Adrenal gland (tissue), 5 donors: ENCODE data around the gene OR6Q1.

Experiments
- POLR2A ChIP-seq, 2 donors: fragments of 450-650 bp; IDR thresholded peaks; one replicate each; pipeline ENCODE4 v1.6.1; 2017; ENCODE audit warnings: antibody characterized with exemption in 2 of 2, mild to moderate bottlenecking in 2 of 2, moderate library complexity in 1 of 2
- TF ChIP-seq, protein P1 (sequence below), 6 experiments: fragments of 450-650 bp in 4 of 6; fragments of 200-600 bp in 2 of 6; sonication (generic) in 1 of 6; IDR thresholded peaks; 1 replicate in 5 of 6; 2 replicates in 1 of 6; pipeline versions ENCODE4 v1.5.1 to v1.8.0; 2016 to 2021; ENCODE audit warnings: antibody characterized with exemption in 6 of 6, mild to moderate bottlenecking in 2 of 6, moderate library complexity in 1 of 6
- donor health status: DM: no; HTN: no; CAD: no.

DNA sequence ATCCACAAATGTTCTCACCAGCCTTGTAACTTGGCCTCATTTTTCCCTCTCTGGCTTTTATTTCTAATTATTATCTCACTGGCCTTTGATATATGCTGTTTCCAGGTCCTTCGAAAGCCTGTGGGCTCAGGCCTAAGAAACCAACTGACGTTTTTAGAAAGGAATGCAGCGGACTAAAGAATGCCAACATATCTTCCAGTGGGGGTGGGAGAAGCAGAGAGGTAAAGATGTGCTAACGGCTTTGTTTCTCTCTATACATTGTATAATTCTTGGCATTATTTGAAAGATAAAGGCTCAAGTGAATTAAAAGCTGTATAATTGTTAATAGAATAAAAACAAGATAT lies 28.2 kb downstream of the OR6Q1 start:
- TF ChIP-seq, protein P1, sequence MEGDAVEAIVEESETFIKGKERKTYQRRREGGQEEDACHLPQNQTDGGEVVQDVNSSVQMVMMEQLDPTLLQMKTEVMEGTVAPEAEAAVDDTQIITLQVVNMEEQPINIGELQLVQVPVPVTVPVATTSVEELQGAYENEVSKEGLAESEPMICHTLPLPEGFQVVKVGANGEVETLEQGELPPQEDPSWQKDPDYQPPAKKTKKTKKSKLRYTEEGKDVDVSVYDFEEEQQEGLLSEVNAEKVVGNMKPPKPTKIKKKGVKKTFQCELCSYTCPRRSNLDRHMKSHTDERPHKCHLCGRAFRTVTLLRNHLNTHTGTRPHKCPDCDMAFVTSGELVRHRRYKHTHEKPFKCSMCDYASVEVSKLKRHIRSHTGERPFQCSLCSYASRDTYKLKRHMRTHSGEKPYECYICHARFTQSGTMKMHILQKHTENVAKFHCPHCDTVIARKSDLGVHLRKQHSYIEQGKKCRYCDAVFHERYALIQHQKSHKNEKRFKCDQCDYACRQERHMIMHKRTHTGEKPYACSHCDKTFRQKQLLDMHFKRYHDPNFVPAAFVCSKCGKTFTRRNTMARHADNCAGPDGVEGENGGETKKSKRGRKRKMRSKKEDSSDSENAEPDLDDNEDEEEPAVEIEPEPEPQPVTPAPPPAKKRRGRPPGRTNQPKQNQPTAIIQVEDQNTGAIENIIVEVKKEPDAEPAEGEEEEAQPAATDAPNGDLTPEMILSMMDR (IDR thresholded peaks at IDR 0.05) = no peak
- TF ChIP-seq POLR2A (IDR thresholded peaks at IDR 0.05) = no peak
